Kidney (tissue), 14 donors: ENCODE measurements around the gene GLCCI1. TPM values are rescaled to one million over a fixed set of nuclear protein-coding genes. Genes with fewer than 3 reads are reported as not detected.
A peak's percentile ranks its signal among the peaks of the same experiment; 100 is the strongest.

Source experiments
- DNase-seq, 5 donors: peaks; one replicate each; pipeline ENCODE4 v3.0.0-alpha.2; 2013 to 2020
- FAIRE-seq: peaks from 2 replicates; lab custom pipeline; 2012; peaks lifted over from hg19 to GRCh38; lab: Jason Lieb, UNC
- H3K27ac ChIP-seq, 2 donors: one replicate each; pipeline ENCODE4 v1.7.0; 2013; ENCODE audit warnings: low read depth in 2 of 2, low read length in 2 of 2, inconsistent platforms in 1 of 2
- H3K27me3 ChIP-seq: one replicate; pipeline ENCODE4 v1.7.1; 2013; ENCODE audit warnings: low read length, inconsistent platforms; ENCODE audit not compliant: control insufficient read depth, insufficient read depth
- H3K36me3 ChIP-seq, 3 donors: one replicate each; pipeline versions ENCODE4 v1.7.0 to v1.7.1; 2013; ENCODE audit warnings: low read length in 3 of 3, control low read depth in 1 of 3, inconsistent platforms in 1 of 3; ENCODE audit not compliant: insufficient read depth in 3 of 3, control insufficient read depth in 2 of 3
- H3K4me1 ChIP-seq, 3 donors: one replicate each; pipeline versions ENCODE4 v1.7.0 to v1.7.1; 2013; ENCODE audit warnings: low read length in 3 of 3, inconsistent platforms in 1 of 3, low read depth in 1 of 3; ENCODE audit not compliant: control insufficient read depth in 2 of 3, insufficient read depth in 2 of 3
- H3K4me3 ChIP-seq, 3 donors: one replicate each; pipeline versions ENCODE4 v1.7.0 to v1.8.1; 2013; ENCODE audit warnings: low read length in 3 of 3, control low read depth in 1 of 3, inconsistent platforms in 1 of 3
- H3K9ac ChIP-seq, 3 donors: one replicate each; pipeline versions ENCODE4 v1.7.0 to v1.7.1; 2013; ENCODE audit warnings: low read length in 3 of 3, control low read depth in 1 of 3, inconsistent platforms in 1 of 3
- H3K9me3 ChIP-seq, 3 donors: one replicate each; pipeline versions ENCODE4 v1.7.0 to v1.7.1; 2013; ENCODE audit warnings: low read length in 3 of 3, control low read depth in 1 of 3, inconsistent platforms in 1 of 3; ENCODE audit not compliant: control insufficient read depth in 2 of 3, insufficient read depth in 1 of 3
- intact Hi-C: fragments of 100-400 bp; cut with DNase I; formaldehyde crosslinking; loops from one replicate; pipeline ENCODE4 v1.11.1; 2022
- polyA plus RNA-seq: library from polyadenylated mRNA; stranded (reverse); fragments of 350-450 nt; fragmentation: Illumina TruSeq; extraction: RNeasy Lipid Tissue Mini Kit (QIAGEN cat#74804); gene quantifications from one replicate; pipeline ENCODE4 v1.2.3, GENCODE V29; 2014; ENCODE audit warnings: low read depth, low replicate concordance; ENCODE audit not compliant: insufficient read depth
- total RNA-seq: library from RNA; stranded (reverse); fragmentation: NEBNext Ultra II Directional; extraction: Animal tissue kit (Norgen Biotek cat#: 25700); gene quantifications from one replicate; pipeline ENCODE4 v1.2.1, GENCODE V29; 2021
- TF ChIP-seq, protein P1 (sequence below): IDR thresholded peaks from 3 replicates; pipeline ENCODE4 v1.5.1; 2012; ENCODE audit warnings: mild to moderate bottlenecking, moderate library complexity, borderline replicate concordance; ENCODE audit not compliant: insufficient read depth; ENCODE audit errors: extremely low read depth
- donor health status: control.
- donor health status: control.
- donor health status: control.
- donor health status: control.
- donor health status: control.
- donor health status: DM: yes; HTN: yes; CAD: no.
- donor health status: Normal renal cell carcinoma (clear cell type).

GLCCI1 gene
- total and polyA plus RNA-seq, 2 donors from 2014 or later: 3.0 to 25.2 TPM

DNA sequence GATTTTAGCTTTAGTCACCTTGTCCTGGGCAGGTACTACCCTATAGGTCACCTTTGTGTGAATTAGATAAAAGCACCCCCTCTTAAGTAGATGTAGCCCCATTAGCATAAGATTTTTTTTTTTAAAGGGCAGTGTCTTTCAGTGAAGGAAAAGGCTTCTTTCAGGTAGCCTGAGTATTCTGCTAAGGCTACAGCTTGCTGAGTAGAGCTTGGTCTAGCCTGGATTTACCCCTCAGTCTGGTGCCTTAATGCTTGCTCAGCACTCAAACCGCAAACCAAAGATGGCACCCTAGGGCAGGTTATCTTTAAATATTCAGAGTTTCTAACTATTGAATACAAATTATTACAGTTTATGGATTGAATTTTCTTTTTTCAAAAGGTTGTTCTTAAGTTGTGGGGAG, 83.4 kb downstream of the GLCCI1 start:
- H3K9ac ChIP-seq: no peak overlapping the region
- H3K4me1 ChIP-seq: no peaks in the 10 kb centered on the region
- FAIRE-seq: no peak
- no peaks in the 10 kb centered on the region for H3K27me3 ChIP-seq
- H3K9me3 ChIP-seq: no peaks in the 10 kb centered on the region
- H3K4me3 ChIP-seq: no peak overlapping the region
- no peak for DNase-seq
- intact Hi-C loops: no loop called here
- H3K36me3 ChIP-seq: no peaks in the 10 kb centered on the region
- no peak overlapping the region for H3K27ac ChIP-seq
- TF ChIP-seq, protein P1, sequence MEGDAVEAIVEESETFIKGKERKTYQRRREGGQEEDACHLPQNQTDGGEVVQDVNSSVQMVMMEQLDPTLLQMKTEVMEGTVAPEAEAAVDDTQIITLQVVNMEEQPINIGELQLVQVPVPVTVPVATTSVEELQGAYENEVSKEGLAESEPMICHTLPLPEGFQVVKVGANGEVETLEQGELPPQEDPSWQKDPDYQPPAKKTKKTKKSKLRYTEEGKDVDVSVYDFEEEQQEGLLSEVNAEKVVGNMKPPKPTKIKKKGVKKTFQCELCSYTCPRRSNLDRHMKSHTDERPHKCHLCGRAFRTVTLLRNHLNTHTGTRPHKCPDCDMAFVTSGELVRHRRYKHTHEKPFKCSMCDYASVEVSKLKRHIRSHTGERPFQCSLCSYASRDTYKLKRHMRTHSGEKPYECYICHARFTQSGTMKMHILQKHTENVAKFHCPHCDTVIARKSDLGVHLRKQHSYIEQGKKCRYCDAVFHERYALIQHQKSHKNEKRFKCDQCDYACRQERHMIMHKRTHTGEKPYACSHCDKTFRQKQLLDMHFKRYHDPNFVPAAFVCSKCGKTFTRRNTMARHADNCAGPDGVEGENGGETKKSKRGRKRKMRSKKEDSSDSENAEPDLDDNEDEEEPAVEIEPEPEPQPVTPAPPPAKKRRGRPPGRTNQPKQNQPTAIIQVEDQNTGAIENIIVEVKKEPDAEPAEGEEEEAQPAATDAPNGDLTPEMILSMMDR: no peak

DNA sequence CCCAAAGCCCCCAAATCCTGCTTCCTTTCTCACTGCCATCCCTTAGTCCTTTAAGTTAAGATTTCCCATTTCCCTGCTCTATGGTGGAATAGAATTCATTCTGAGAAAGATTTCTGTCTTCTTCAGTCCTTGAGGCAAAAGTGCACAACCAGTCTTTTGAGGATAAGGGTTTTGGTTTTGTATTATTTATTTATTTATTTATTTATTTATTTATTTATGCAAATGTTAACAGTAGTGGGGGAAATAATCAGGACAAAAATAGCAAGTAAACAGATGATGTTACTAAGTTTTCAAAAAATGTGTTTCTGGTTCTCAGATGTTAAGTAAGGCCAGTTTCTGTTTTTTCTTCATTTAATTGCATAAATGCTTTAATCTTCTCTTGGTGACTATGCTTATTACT, 84.2 kb downstream of the GLCCI1 start:
- TF ChIP-seq, protein P1: no peak
- no peak overlapping the region for H3K27ac ChIP-seq
- H3K36me3 ChIP-seq: no peaks in the 10 kb centered on the region
- FAIRE-seq: no peak
- H3K9me3 ChIP-seq: no peaks in the 10 kb centered on the region
- H3K4me3 ChIP-seq: no peak overlapping the region
- no peaks in the 10 kb centered on the region for H3K4me1 ChIP-seq
- DNase-seq: no peak
- H3K27me3 ChIP-seq: no peaks in the 10 kb centered on the region
- H3K9ac ChIP-seq: no peak overlapping the region
- intact Hi-C loops: no loop called here

DNA sequence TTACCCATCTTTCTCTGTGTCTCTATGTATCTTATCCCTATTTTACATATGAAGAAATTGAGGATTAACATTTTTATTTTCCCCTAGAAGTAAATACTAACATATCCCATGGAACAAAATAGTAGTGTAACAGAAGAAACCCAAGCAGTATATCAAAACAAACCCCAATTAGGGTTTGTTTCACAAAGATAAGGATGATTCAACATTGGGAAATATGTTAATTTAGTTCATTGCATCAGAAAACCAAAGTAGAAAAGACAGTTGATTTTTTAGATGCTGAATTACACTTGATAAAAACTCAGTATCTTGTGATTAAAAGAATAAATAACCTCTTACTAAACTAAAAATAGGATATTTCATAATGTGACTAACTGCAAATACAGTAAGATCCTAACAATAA, 87.8 kb downstream of the GLCCI1 start:
- Histone ChIP-seq H3K9ac (no peak overlapping the region), H3K27ac (no peak overlapping the region), H3K36me3 (peaks cover 0 to 3% (median 0%) of the 10 kb centered on the region in 3 donors), H3K27me3 (no peaks in the 10 kb centered on the region), H3K4me1 (no peaks in the 10 kb centered on the region), H3K9me3 (no peaks in the 10 kb centered on the region), H3K4me3 (no peak overlapping the region)
- intact Hi-C loops: no loop called here
- TF ChIP-seq, protein P1: no peak
- DNase-seq: no peak
- FAIRE-seq: peak; percentile 11

DNA sequence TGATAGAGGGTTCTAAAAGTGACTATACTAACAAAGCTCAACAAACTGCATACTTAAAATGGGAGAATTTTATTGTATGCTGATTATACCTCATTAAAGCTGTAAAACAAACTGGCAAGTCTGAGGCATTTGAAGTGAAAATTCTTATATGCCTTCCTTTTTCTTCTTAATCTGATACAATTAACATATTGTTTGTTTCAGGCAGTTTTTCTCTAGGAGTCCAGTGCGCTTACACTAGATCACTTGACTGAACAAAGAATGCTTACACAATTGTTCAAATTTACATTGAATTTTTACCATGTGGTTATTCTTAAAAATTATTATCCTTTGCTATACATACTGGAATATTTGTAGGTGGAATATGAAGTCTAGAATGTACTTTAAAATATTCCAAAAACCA, 89.0 kb downstream of the GLCCI1 start:
- Histone ChIP-seq H3K4me1 (no peaks in the 10 kb centered on the region), H3K9ac (no peak overlapping the region), H3K4me3 (no peak overlapping the region), H3K9me3 (no peaks in the 10 kb centered on the region), H3K27me3 (no peaks in the 10 kb centered on the region), H3K27ac (no peak overlapping the region), H3K36me3 (peaks cover 0 to 3% (median 0%) of the 10 kb centered on the region in 3 donors)
- DNase-seq (no peak), FAIRE-seq (no peak)
- intact Hi-C loops: no loop called here
- TF ChIP-seq, protein P1: no peak
